ENCODE measurements around the gene HPS3.
"Not testable (repeated sequence)": the region's sequence is repeated elsewhere in the genome, so short reads cannot be mapped to it uniquely, and the experiment has no call there.

The HPS3 gene, protein sequence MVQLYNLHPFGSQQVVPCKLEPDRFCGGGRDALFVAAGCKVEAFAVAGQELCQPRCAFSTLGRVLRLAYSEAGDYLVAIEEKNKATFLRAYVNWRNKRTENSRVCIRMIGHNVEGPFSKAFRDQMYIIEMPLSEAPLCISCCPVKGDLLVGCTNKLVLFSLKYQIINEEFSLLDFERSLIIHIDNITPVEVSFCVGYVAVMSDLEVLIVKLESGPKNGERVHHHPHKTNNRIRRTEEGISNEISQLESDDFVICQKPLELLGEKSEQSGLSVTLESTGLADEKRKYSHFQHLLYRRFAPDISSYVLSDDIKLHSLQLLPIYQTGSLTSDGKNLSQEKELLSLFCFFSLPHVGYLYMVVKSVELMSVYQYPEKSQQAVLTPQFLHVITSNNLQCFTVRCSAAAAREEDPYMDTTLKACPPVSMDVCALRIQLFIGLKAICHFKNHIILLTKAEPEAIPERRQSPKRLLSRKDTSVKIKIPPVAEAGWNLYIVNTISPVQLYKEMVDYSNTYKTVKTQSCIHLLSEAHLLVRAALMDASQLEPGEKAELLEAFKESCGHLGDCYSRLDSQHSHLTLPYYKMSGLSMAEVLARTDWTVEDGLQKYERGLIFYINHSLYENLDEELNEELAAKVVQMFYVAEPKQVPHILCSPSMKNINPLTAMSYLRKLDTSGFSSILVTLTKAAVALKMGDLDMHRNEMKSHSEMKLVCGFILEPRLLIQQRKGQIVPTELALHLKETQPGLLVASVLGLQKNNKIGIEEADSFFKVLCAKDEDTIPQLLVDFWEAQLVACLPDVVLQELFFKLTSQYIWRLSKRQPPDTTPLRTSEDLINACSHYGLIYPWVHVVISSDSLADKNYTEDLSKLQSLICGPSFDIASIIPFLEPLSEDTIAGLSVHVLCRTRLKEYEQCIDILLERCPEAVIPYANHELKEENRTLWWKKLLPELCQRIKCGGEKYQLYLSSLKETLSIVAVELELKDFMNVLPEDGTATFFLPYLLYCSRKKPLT

DNA sequence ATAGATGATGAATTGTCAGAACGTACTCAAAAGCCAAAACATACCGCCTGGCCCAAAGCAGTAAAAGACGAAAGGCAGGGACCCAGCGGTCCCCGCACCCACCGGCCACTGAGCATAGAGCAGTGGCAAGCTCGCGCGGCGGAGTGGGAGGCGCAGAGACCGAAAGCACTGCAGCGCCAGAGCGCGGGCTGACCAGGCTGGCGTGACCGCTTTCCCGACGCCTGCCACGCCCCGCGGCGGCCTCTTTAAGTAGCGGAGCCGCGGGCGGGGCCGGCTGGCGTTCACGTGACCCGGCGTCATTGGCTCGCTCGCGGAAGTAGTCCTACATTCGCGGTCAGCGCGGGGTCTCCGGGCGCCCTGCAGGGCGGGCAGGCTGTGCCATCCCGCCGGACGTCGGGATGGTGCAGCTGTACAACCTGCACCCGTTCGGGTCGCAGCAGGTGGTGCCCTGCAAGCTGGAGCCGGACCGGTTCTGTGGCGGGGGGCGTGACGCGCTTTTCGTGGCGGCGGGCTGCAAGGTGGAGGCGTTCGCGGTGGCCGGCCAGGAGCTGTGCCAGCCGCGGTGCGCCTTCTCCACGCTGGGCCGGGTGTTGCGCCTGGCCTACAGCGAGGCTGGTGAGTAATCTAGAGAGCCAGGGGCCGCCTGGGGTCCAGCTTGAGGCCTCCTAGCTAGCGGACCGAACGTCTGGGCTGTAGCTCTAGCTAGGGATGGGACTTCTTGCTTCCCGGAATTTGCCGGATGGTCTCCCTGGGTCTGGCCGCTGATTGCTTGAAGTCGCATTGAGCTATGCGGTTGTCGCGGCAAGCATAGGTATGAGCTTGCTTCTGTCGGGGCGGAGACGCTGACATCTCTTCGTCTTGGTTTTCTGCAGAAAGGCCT lies at the start of gene HPS3:
HPS3 (plus strand) TSS at position 313 of the 880 bp plus-strand sequence; CDS start at position 399, 86 bp downstream.
- peak; percentile 95 for DNase-seq

DNA sequence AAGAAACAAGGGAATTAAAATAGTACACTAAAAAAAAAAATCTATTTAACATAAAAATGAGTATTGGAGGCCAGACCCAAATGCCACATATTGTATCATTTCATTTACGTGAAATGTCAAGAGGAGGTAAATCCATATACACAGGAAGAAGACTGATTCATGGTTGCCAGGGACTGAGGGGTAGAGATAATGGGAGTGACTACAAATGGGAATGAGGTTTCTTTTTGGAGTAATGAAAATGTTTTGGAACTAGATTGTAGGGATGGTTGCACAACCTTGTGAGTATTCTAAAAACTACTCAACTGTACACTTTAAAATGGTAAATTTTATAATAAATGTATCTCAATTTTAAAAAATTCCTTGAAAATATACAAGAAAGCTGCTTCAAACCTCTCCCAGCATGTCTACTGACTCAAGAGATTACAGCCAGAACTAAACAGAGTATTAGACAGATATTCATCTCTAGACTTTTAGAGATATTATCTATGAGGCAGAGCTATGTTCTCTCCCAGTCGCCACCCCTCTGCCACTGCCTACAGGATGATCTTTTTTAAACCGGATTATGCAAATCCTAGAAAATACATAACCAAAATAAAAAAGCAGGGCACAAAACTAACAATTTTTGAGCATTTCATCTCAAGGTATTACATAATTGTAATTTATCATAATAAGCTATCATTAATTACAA lies 49.3 kb upstream of the HPS3 start:
- DNase-seq = no peak

DNA sequence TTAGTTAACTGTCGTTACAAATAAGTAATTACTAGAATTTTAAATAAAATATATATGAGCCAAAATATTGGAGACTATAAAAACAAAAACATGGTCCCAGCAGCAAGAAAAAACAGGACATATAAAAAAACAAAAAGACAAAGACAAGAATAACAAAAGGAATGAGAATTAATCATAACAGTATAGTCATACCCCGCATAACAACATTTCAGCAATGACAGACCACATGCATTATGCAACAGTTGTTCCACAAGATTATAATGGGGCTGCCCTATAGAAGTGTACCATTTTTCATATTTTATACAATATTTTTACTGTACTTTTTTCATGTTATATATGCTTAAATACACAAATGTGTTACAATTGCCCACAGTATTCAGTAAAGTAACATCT lies 48.7 kb upstream of the HPS3 start:
- DNase-seq = peak; percentile 53

DNA sequence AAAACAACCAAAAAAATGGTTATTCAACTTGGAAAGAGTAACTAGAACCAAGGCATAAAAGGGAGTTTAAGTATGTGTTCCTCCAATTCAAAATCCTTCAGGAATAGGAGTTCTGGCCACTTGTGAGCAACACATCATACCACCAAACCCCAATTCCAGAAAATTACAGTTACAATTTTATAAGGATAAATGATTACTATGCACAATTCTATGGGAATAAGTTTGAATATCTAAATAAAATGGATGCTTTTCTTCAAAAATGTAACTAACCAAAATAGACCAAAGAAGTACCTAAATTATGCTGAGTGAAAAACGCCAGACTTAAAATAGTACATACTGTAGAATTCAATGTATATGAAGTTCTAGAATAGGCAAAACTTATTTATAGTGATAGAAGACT lies 47.7 kb upstream of the HPS3 start:
- no peak for DNase-seq

DNA sequence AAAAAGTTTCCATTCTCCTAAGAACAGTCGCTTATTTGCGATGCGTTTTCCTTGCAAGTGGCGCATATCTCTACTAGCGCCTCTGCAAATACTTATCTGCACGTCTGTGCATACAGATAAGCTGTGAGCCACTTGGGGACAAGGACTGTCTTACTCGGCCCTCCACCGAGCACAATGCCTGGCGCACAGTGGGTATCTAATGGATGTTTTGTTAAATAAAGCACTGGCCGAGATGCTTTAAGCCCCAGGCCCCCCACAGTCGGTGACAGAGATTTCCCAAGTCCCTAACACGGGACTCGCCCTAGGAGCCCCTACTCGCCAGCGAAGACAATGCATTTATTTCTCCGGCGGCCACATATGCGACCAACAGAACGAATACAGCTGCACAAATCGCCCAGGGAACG lies 43.6 kb upstream of the HPS3 start:
- DNase-seq = peak; percentile 34

DNA sequence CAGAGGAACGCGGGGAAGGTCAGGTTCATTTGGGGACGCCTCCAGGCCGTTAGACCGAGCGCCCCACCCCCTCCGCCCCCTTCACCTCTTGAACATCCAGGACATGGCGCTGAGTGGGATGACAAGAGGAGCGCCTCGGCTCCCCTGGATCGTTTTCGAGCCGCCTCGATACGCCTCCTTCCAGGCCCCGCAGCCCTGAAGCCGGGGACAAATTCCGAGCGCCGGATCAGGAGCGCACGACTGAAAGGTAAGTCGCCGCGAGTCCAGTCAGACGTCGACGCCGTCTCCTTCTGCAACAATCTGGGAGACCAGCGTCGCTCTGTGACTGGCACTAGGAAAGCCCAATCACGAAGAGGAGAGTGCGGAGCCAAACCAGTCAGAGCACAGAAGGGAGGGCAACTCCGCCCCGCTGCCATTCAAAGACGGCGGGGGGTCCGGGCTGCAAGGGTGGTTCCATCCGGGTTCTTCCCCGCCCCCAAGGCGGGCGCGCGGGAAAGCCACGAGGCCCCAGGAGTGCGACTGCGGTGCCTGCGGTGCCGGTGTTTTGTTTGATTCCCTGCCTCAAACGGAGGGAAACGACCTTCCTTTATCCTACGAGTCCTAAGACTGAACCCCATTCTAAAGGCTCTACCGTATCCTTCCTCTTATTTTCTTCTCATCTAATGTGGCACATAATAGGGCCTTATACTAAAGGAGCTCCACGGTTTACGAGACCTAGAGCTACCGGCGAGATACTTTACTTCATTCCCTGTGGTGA lies 43.0 kb upstream of the HPS3 start, which contains the start of gene HLTF:
HLTF (minus strand) TSS at position 302 of the 757 bp plus-strand sequence; CDS start at position 105, 197 bp downstream.
- DNase-seq = peak; percentile 94

DNA sequence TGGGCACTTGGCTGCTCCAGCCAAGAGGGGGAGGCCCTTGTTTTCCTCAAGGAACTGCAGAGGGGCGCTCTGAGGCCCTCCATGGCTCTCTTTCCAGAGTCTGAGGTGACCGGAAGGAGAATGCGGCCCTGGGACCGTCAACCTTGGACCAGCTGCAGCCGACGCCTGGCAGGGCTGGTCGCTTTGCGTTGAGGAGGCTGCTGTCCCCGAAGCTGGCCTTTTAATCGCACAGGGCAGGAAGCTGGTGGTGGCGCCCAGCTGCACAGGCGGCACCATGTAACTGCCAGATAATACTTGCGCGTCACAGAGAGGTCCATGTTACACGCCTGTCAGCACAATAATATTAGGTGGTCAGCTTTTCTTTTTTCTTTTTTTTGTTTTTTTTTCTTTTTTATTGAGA lies 42.2 kb upstream of the HPS3 start:
- DNase-seq = no peak

DNA sequence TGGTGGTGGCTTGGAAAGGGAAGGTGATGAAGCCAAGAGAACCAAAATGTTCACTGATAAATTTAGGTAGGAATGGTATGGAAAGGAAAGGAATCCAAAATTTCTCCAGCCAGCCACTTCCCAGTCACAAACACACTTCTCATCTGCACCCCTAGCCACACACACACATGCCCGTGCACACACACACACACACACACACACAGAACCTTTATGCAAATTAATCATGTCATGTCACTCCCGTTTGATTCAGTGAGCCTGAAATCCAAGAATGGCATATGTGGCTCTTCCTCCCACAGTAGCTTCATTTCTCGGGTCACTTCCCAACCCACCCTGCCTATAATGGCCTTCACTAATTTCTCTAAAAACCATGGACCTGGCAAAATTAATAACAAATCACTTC lies 40.0 kb upstream of the HPS3 start:
- no peak for DNase-seq

DNA sequence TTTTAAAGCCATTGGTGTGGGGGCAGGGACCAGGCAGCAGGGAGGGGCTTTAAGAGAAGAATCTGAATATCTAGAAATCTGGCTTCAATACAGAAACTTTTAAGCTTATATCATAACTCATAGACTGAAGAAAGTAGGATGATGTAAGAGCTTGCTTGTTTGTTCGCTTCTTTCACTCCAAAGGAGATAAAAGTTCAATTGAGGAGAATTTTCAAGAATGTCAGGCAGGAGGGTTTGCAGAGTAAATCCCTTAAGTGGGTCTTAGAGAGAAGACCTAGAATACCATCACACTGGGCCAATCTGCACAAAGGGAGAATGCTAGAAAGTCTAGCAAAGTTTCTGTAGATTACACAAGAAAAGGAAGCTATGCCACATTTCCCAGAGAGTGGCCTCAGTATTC lies 39.0 kb upstream of the HPS3 start:
- DNase-seq = no peak

DNA sequence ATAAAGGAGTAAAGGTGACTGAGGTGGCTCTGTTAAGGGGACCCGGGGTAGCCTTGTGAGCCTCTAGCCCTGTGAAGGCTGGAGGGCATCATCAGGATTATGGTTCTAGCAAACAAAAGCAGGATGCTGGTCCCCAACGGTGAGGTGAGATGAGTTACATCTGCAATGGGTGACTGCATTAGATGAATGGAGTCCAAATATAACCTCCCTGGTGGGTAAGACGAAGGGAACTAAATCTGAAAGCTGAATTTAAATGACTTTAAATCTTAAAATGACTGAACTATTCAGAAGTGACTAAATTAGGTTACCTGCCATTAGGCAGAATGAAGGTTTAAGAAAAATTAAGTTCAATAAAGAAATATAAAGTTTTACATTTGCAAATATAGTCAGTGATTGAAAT lies 38.5 kb upstream of the HPS3 start:
- DNase-seq = no peak

DNA sequence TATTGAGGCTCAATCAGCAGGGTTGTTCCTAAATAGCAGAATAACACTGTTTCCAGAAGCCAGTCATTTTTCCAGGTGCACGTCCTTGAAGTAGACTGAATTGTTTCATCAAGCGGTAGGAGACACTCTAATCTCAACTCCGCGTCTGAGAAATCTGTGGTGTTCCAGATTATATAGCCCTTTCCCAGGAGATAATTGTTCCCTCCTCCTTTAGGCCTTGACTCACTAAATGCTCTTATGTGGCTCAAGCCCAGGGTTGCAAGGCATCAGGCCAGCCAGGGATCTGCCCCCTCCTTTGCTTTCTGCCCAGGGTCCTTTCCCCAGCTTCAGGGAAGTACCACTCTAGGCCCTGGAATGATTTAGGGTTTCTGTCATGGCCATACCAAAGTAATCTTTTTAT lies 37.5 kb upstream of the HPS3 start:
- no peak for DNase-seq

DNA sequence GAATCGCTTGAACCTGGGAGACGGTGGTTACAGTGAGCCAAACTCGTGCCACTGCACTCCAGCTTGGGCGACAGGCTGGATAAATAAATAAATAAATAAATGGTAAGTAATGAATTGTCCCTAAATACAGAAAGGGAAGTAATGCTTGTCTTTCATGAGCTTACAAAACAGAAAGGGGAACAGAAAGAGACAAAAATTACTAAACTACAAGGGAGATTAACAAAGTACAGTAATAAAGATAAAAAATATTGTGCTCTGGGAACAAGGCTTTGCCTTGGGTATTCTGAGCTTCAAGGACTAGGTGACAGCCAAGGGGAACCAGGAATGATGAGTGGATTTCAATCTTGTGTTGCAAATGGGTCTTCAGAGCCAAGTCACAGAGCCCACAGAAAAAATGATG lies 34.0 kb upstream of the HPS3 start:
- DNase-seq = peak; percentile 83

DNA sequence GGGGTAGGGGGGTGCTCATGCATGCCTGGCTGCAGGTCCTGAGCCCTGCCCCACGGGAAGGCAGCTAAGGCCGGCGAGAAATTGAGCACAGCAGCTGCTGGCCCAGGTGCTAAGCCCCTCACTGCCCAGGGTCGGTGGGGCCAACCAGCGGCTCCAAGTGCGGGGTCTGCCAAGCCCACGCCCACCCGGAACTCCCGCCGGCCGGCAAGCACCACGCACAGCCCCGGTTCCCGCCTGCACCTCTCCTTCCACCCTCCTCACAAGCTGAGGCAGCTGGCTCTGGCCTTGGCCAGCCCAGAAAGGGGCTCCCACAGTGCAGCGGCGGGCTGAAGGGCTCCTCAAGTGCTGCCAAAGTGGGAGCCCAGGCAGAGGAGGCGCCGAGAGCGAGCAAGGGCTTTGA lies 31.5 kb upstream of the HPS3 start:
- not testable (repeated sequence) for DNase-seq

DNA sequence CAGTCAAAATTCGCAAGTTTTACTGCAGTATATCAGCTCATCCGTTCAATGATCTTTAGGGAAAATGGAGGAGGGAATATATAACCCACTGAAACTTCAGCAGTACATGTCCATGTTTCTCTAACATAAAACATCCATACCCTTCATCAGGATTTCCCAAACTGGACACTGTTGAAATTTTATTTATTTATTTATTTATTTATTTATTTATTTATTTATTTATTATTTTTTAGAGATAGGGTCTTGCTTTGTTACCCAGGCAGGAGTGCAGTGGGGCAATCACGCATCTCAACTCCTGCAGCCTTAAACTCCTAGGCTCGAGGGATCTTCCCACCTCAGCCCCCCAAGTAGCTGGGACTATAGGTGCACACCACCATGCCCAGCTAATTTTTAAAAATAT lies 28.3 kb upstream of the HPS3 start:
- no peak for DNase-seq

DNA sequence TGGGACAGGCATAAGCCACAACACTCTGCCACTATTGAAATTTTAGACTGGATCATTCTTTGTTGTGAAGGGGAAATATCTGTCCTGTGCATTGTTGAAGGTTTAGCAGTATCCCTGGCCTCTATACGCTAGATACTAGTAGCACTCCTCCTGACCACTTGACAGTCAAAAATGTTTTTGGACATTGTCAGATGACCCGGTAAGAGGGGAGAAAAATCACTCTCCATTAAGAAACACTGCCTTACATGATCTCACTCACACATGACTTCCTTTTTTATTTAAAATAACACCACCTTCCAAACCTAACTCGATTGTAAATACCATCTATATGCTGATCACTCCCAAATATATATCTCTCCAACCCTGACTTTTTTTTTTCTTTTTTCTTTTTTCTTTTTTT lies 27.8 kb upstream of the HPS3 start:
- peak; percentile 43 for DNase-seq

DNA sequence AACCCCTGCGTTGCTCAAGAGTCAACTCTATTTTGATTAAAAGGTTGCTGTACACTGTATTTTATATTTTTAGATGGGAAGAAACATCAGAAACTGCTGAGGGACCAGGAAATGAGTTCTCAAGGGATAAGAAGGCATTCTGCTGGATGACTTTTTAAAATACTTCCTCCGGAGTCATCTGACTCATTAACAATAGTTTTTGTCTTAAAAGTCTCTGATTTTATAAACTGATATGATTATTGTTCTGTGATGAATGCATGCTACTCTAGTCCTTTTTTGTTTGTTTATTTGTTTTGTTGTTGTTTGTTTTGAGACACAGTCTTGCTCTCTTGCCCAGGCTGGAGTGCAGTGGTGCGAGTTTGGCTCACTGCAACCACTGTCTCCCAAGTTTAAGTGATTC lies 25.0 kb upstream of the HPS3 start:
- DNase-seq = no peak

DNA sequence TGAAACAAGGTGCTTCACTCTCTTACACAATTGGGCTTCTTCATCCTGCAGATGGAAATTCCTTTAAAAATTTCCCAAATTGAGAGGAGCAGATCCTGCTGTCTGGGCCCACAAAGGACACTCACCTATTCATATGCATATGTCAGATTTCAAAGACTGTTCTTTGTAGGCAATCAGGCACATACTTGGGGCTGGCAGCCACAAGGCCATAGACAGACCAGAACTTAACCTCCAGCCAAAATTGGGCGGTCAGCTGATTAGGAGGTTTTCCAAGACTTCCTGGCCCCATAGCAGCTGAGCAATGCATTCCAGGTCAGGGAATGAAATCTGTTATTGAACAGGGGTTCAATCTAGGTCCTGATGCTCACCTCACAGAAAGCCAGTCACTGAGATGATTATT lies 15.0 kb upstream of the HPS3 start:
- no peak for DNase-seq

DNA sequence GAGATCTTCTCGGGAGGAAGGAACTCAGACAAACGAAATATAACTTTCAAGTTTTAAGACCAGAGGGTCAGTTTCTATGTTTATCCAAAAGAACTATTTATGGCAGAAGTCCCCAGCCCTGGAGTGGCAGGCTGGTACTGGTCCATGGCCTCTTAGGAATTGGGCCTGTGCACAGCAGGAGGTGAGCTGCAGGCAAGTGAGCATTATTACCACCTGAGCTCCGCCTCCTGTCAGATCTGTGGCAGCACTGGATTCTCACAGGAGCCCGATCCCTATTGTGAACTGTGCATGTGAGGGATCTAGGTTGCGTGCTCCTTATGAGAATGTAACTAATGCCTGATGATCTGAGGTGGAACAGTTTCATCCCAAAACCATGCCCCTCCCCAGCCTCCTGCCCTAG lies 14.3 kb upstream of the HPS3 start:
- DNase-seq = no peak

DNA sequence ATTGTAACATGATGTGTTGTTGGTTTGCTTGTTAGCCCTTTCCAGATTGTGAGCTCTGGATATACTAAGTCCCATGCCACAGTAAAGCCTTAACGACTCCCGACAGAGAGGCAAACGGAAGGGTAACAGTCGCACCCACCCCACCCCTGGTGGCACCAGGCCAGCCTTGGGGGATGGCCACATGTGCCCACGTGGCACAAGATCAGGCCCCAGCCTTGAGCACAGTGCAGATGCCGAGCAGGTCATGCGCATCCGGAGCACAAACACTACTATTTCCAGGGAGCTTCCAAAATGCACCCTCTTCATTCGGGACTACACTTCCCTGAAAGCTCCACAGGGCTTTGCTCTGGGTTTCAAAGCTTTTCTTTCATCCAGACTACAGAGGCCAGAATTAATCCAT lies 10.7 kb upstream of the HPS3 start:
- no peak for DNase-seq

DNA sequence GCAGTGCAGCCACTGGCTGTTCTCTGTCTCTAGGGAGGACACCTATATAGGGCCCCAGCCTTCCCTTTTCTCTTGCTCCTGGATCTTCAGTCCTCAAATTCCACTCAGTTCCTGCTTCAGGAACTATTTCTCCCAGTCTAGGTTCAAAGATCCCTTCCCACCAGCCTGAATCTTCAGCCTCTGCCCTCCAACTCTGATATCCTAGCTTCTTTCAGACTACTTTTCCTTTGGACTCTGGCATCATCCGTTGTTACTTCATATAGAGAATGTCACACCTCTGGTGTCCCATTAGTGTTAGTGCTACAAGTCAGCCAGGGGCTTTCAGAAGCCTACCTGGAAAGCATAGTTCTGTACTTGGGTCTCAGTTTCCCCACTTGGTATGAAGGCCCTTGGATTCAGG lies 10.0 kb upstream of the HPS3 start:
- DNase-seq = no peak

Data from inflammatory macrophage treated with lipopolysaccharide for 4 hours (primary cell).